Ovary (tissue), 3 donors: ENCODE results near the gene PPIF.

Source experiments
- EP300 ChIP-seq: sonication (generic); formaldehyde crosslinking; IDR thresholded peaks from one replicate; pipeline ENCODE4 v1.6.1; 2017; ENCODE audit warnings: antibody characterized with exemption
- POLR2A ChIP-seq: fragments of 450-650 bp; IDR thresholded peaks from one replicate; pipeline ENCODE4 v1.6.1; 2017; ENCODE audit warnings: antibody characterized with exemption, mild to moderate bottlenecking, moderate library complexity
- TF ChIP-seq, protein P1 (sequence below), 3 donors: fragments of 450-650 bp in 2 of 3; fragments of 200-600 bp in 1 of 3; IDR thresholded peaks; one replicate each; pipeline versions ENCODE4 v1.5.1 to v1.8.0; 2016 to 2022; ENCODE audit warnings: antibody characterized with exemption in 3 of 3, mild to moderate bottlenecking in 1 of 3
- donor health status: DM: no; HTN: no; CAD: no.

DNA sequence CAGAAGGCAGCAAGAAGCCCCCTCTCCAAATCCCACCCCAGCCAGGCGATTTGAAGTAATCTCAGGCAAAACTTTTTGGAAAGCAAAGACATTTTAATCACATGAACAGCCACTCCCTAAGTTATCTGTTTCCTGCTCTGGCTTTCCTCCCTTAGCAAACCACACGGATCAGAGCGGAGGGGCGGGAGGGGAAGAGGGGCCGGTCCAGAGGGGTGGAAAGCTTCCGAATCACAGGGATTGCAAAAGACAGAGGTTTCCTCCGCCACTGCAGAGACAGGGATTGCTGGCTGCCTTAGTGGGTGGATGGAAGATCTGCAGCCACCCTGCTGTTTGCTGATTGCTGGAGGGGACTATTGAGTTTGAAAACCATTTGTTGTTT lies 57.0 kb downstream of the PPIF start:
- TF ChIP-seq, protein P1, sequence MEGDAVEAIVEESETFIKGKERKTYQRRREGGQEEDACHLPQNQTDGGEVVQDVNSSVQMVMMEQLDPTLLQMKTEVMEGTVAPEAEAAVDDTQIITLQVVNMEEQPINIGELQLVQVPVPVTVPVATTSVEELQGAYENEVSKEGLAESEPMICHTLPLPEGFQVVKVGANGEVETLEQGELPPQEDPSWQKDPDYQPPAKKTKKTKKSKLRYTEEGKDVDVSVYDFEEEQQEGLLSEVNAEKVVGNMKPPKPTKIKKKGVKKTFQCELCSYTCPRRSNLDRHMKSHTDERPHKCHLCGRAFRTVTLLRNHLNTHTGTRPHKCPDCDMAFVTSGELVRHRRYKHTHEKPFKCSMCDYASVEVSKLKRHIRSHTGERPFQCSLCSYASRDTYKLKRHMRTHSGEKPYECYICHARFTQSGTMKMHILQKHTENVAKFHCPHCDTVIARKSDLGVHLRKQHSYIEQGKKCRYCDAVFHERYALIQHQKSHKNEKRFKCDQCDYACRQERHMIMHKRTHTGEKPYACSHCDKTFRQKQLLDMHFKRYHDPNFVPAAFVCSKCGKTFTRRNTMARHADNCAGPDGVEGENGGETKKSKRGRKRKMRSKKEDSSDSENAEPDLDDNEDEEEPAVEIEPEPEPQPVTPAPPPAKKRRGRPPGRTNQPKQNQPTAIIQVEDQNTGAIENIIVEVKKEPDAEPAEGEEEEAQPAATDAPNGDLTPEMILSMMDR (IDR thresholded peaks at IDR 0.05), result no peak
- TF ChIP-seq EP300, result no peak
- TF ChIP-seq POLR2A, result no peak
